ENCODE data around the gene SNN. TPM values are rescaled to one million over a fixed set of nuclear protein-coding genes. Genes with fewer than 3 reads are reported as not detected.

The SNN gene
- total and polyA plus RNA-seq, 9 of the 15 experiments (the other 6 are each of a cell fraction or from before 2014, with no cell fraction given) = 0.07 to 2.9 (median 1.9) TPM

DNA sequence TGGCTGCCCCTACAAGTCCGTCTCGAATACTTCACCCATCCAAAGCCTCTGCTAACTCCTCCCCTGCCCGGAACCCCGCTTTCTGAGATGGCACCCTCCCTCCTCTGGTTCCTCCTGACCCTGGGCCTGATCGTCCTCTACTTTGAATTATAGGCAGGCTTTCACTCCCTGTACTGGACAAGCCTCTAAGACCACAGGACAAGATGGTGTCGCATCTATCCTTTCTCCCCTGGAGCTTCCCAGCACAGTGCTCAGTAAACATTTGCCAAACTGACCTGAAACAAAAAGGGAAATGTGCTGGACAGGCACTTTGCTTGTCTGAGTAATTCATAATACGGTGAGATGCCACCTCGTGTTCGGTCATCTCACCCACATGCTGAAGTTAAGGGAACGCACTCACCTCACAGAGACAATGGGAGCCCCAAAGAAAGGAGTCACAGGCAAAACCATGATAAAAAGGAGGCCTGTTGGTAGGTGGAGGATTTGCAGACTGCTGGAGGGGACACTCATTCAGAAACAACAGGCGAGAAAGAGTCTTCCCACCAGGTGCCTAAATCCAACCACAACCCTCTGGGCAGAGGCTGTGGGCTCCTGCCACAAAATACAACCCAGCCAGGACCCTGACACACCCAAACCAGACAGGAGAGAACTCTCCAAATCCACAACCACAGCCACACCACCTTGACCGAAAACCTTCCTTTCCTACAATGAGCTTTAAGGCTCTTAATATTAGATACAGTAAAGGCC, 28.2 kb downstream of the SNN start:
- ATAC-seq = no peak
- intact Hi-C loops (cut with micrococcal nuclease) = no loop called here

More for the DNA sequence above, 28.2 kb downstream of the SNN start:
- peaks cover 3% of the 10 kb centered on the region for H3K9me1 ChIP-seq (ENCODE audit: control insufficient read depth, insufficient read depth, low read length)
- CTCF ChIA-PET (ENCODE audit: low intra/inter-chr PET ratio) = no interaction called here
- H2AFZ ChIP-seq (ENCODE audit: low read depth, low read length) = no peak overlapping the region
- no peak overlapping the region for H3K9ac ChIP-seq (ENCODE audit: insufficient read depth in 1 of 2, low read depth in 2 of 2, low read length in 2 of 2)
- DNase-seq (ENCODE audit: extremely low read depth in 1 of 4, low spot score in 3 of 4) (no peak), FAIRE-seq (no peak)
- no peaks in the 10 kb centered on the region for H3K4me1 ChIP-seq (replicated peaks in 1 of 2; ENCODE audit: control insufficient read depth in 2 of 2, insufficient read depth in 2 of 2, low read length in 2 of 2)
- H3K4me2 ChIP-seq (ENCODE audit: insufficient read depth, low read length) = no peak overlapping the region
- TF ChIP-seq FUS (optimal IDR thresholded peaks at IDR 0.05; ENCODE audit: low read depth, low read length) (no peak), RBM14 (IDR thresholded peaks at IDR 0.05; ENCODE audit: borderline replicate concordance, insufficient read depth, low read depth, low read length) (no peak), ZNF655 (CRISPR knock-in tag; IDR thresholded peaks at IDR 0.05) (no peak), SIRT6 (IDR thresholded peaks at IDR 0.05; ENCODE audit: low read depth, low read length) (no peak), ZC3H8 (IDR thresholded peaks at IDR 0.05) (no peak), ZNF316 (IDR thresholded peaks at IDR 0.05) (no peak), PCBP1 (IDR thresholded peaks at IDR 0.05; ENCODE audit: low read depth, low read length, poor library complexity, severe bottlenecking) (no peak), TGIF2 (CRISPR knock-in tag; IDR thresholded peaks at IDR 0.05) (no peak), CEBPB (tag; IDR thresholded peaks at IDR 0.05) (no peak), ARHGAP35 (IDR thresholded peaks at IDR 0.05; ENCODE audit: partially characterized antibody) (no peak)
- H3K79me2 ChIP-seq (ENCODE audit: control insufficient read depth, insufficient read depth, low read length) = no peaks in the 10 kb centered on the region
- POLR2A ChIA-PET = interaction anchor here (1.0 kb wide), 1 partner anchor 11 kb away, joined by 3 read pairs; no protein-coding TSS in a partner anchor
- in situ Hi-C loops (cut with MboI) = no loop called here
- peaks cover 81% of the 10 kb centered on the region for H3K36me3 ChIP-seq (ENCODE audit: control insufficient read depth, insufficient read depth, low read length)
- no peak overlapping the region for H3K4me3 ChIP-seq
- H3K27me3 ChIP-seq (ENCODE audit: control insufficient read depth in 2 of 2, insufficient read depth in 2 of 2, low read length in 2 of 2) = no peaks in the 10 kb centered on the region
- H3K27ac ChIP-seq (ENCODE audit: extremely low read depth, low read depth, low read length) = no peak overlapping the region
- WGBS (ENCODE audit: insufficient coverage, low coverage, missing lambda C conversion rate) = 88% methylated on average over 11 of the region's 12 CpGs
- no TSS peak for BruUV-seq (replicated peaks)
- no peaks in the 10 kb centered on the region for H4K20me1 ChIP-seq (replicated peaks; ENCODE audit: control insufficient read depth, insufficient read depth, low read length)
- H3K9me3 ChIP-seq (replicated peaks; ENCODE audit: control insufficient read depth, insufficient read depth, low read depth, low read length) = no peaks in the 10 kb centered on the region

All from K562 (cell line).